Suprapubic skin (tissue), 4 donors: ENCODE measurements around the gene FGF10.

Experiments used
- EP300 ChIP-seq: sonication (generic); formaldehyde crosslinking; IDR thresholded peaks from one replicate; pipeline ENCODE4 v1.6.1; 2017; ENCODE audit warnings: antibody characterized with exemption
- POLR2A ChIP-seq, 2 donors: fragments of 450-650 bp; IDR thresholded peaks; one replicate each; pipeline ENCODE4 v1.6.1; 2017; ENCODE audit warnings: antibody characterized with exemption in 2 of 2, mild to moderate bottlenecking in 2 of 2, moderate library complexity in 2 of 2
- POLR2AphosphoS5 ChIP-seq, 3 donors: sonication (generic); formaldehyde crosslinking; IDR thresholded peaks; one replicate each; pipeline ENCODE4 v1.6.1; 2017; ENCODE audit warnings: antibody characterized with exemption in 3 of 3
- TF ChIP-seq, protein P1 (sequence below), 2 donors: fragments of 200-600 bp in 1 of 2; fragments of 450-650 bp in 1 of 2; sonication (generic) in 1 of 2; IDR thresholded peaks; one replicate each; pipeline ENCODE4 v1.5.1; 2016 to 2019; ENCODE audit warnings: antibody characterized with exemption in 2 of 2, mild to moderate bottlenecking in 1 of 2, moderate library complexity in 1 of 2

DNA sequence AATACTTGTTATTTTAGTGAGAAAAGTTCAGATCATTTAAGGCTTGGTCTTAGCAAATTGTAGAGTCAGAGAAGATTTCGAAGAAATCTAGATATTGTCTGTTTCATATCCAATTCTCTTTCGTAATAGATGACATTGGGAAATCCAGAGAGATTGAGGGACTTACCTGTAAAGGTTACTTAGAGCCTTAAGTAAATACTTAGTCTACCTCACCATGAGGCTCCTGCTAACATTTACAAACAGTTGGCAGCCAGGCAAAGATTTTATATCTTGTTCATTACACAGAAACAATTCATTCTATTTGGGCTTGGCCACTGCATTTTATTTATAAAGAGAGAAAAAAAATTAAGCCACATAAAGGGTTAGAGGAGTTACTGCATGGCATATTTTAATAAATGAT, 70.3 kb downstream of the FGF10 start:
- TF ChIP-seq, protein P1, sequence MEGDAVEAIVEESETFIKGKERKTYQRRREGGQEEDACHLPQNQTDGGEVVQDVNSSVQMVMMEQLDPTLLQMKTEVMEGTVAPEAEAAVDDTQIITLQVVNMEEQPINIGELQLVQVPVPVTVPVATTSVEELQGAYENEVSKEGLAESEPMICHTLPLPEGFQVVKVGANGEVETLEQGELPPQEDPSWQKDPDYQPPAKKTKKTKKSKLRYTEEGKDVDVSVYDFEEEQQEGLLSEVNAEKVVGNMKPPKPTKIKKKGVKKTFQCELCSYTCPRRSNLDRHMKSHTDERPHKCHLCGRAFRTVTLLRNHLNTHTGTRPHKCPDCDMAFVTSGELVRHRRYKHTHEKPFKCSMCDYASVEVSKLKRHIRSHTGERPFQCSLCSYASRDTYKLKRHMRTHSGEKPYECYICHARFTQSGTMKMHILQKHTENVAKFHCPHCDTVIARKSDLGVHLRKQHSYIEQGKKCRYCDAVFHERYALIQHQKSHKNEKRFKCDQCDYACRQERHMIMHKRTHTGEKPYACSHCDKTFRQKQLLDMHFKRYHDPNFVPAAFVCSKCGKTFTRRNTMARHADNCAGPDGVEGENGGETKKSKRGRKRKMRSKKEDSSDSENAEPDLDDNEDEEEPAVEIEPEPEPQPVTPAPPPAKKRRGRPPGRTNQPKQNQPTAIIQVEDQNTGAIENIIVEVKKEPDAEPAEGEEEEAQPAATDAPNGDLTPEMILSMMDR (IDR thresholded peaks at IDR 0.05): no peak
- no peak for TF ChIP-seq EP300
- TF ChIP-seq POLR2A (IDR thresholded peaks at IDR 0.05): no peak
- TF ChIP-seq POLR2AphosphoS5 (IDR thresholded peaks at IDR 0.05): no peak
